Measurements from ENCODE around the gene TGM5. TPM values are rescaled to one million over a fixed set of nuclear protein-coding genes. Genes with fewer than 3 reads are reported as not detected.
"Not testable (repeated sequence)": the region's sequence is repeated elsewhere in the genome, so short reads cannot be mapped to it uniquely, and the experiment has no call there.

Gene TGM5
- total RNA-seq, 1 donor from 2014 or later: not detected

- Mint-ChIP-seq H3K4me1 (ENCODE audit: unreplicated experiment) (peaks cover 2% of the 10 kb centered on the region), H3K9me3 (ENCODE audit: unreplicated experiment) (no peaks in the 10 kb centered on the region), H3K36me3 (ENCODE audit: unreplicated experiment) (no peaks in the 10 kb centered on the region), H3K4me3 (ENCODE audit: unreplicated experiment) (no peak overlapping the region), H3K27me3 (ENCODE audit: unreplicated experiment) (peaks cover 39% of the 10 kb centered on the region), H3K27ac (ENCODE audit: unreplicated experiment) (no peak overlapping the region)
- TF ChIP-seq CTCF (IDR thresholded peaks at IDR 0.05): peak; percentile 68
- DNase-seq (ENCODE audit: extremely low spot score, unreplicated experiment): no peak
Observed at GRCh38 chr15:43204016-43204901, 62.5 kb downstream of the TGM5 start.

GRCh38 chr15:43199945-43200488 lies 66.7 kb downstream of the TGM5 start:
- peaks cover 10% of the 10 kb centered on the region for H3K27me3 Mint-ChIP-seq (ENCODE audit: unreplicated experiment)
- peaks cover 5% of the 10 kb centered on the region for H3K9me3 Mint-ChIP-seq (ENCODE audit: unreplicated experiment)
- H3K36me3 Mint-ChIP-seq (ENCODE audit: unreplicated experiment): peaks cover 19% of the 10 kb centered on the region
- no peak for TF ChIP-seq CTCF (IDR thresholded peaks at IDR 0.05)
- no peak for DNase-seq (ENCODE audit: extremely low spot score, unreplicated experiment)
- peaks cover 2% of the 10 kb centered on the region for H3K4me1 Mint-ChIP-seq (ENCODE audit: unreplicated experiment)
- no peak overlapping the region for H3K4me3 Mint-ChIP-seq (ENCODE audit: unreplicated experiment)
- H3K27ac Mint-ChIP-seq (ENCODE audit: unreplicated experiment): no peak overlapping the region

GRCh38 chr15:43198992-43199391 lies 67.7 kb downstream of the TGM5 start:
- TF ChIP-seq CTCF (IDR thresholded peaks at IDR 0.05): no peak
- no peak overlapping the region for H3K4me3 Mint-ChIP-seq (ENCODE audit: unreplicated experiment)
- peaks cover 5% of the 10 kb centered on the region for H3K9me3 Mint-ChIP-seq (ENCODE audit: unreplicated experiment)

GRCh38 chr15:43198556-43198955 lies 68.2 kb downstream of the TGM5 start:
- not testable (repeated sequence) for H3K27me3 Mint-ChIP-seq (ENCODE audit: unreplicated experiment); DNase-seq (ENCODE audit: extremely low spot score, unreplicated experiment); H3K4me3 Mint-ChIP-seq (ENCODE audit: unreplicated experiment); H3K4me1 Mint-ChIP-seq (ENCODE audit: unreplicated experiment); H3K27ac Mint-ChIP-seq (ENCODE audit: unreplicated experiment); H3K9me3 Mint-ChIP-seq (ENCODE audit: unreplicated experiment)
- peaks cover 25% of the 10 kb centered on the region for H3K36me3 Mint-ChIP-seq (ENCODE audit: unreplicated experiment)

More at GRCh38 chr15:43198992-43199391, 67.7 kb downstream of the TGM5 start:
- Mint-ChIP-seq H3K27me3 (ENCODE audit: unreplicated experiment) (peaks cover 2% of the 10 kb centered on the region), H3K4me1 (ENCODE audit: unreplicated experiment) (no peaks in the 10 kb centered on the region), H3K27ac (ENCODE audit: unreplicated experiment) (no peak overlapping the region), H3K36me3 (ENCODE audit: unreplicated experiment) (peaks cover 25% of the 10 kb centered on the region)
- no peak for DNase-seq (ENCODE audit: extremely low spot score, unreplicated experiment)

- H3K36me3 Mint-ChIP-seq (ENCODE audit: unreplicated experiment): peaks cover 31% of the 10 kb centered on the region
- H3K27me3 Mint-ChIP-seq (ENCODE audit: unreplicated experiment); H3K9me3 Mint-ChIP-seq (ENCODE audit: unreplicated experiment); H3K27ac Mint-ChIP-seq (ENCODE audit: unreplicated experiment); DNase-seq (ENCODE audit: extremely low spot score, unreplicated experiment); H3K4me3 Mint-ChIP-seq (ENCODE audit: unreplicated experiment); H3K4me1 Mint-ChIP-seq (ENCODE audit: unreplicated experiment): not testable (repeated sequence)
Observed at GRCh38 chr15:43197773-43198172, 69.0 kb downstream of the TGM5 start.

Measured in osteocyte (in vitro differentiated cells).